Neural cell (in vitro differentiated cells): Measurements from ENCODE around the gene RAPGEF3. TPM values are rescaled to one million over a fixed set of nuclear protein-coding genes. Genes with fewer than 3 reads are reported as not detected.

ENCODE experiments used
- H2AFZ ChIP-seq: fragments of 200-600, 300-800 bp; sonication (generic), shearing (Covaris generic); 2 replicates; pipeline ENCODE4 v1.6.0; 2014; ENCODE audit warnings: low read depth, mild to moderate bottlenecking, antibody characterized with exemption, low read length, moderate library complexity
- H3F3A ChIP-seq: fragments of 200-600 bp; shearing (Covaris generic); 2 replicates; pipeline ENCODE4 v1.6.1; 2016; ENCODE audit warnings: mild to moderate bottlenecking, moderate library complexity, mixed read lengths, antibody characterized with exemption, low read length; ENCODE audit not compliant: insufficient read depth, poor library complexity, severe bottlenecking
- H3K27ac ChIP-seq: fragments of 200-600, 300-800 bp; sonication (generic), shearing (Covaris generic); 2 replicates; pipeline ENCODE4 v1.5.1; 2014; ENCODE audit warnings: mild to moderate bottlenecking, low read length, moderate library complexity
- H3K27me3 ChIP-seq: fragments of 300-800, 200-600 bp; sonication (generic), shearing (Covaris generic); 2 replicates; pipeline ENCODE4 v1.6.0; 2014; ENCODE audit warnings: mild to moderate bottlenecking, low read depth, low read length, moderate library complexity; ENCODE audit not compliant: insufficient read depth
- H3K36me3 ChIP-seq: fragments of 300-800, 200-600 bp; sonication (generic), shearing (Covaris generic); 2 replicates; pipeline ENCODE4 v1.5.1; 2014; ENCODE audit warnings: mild to moderate bottlenecking, antibody characterized with exemption, low read length, moderate library complexity; ENCODE audit not compliant: insufficient read depth
- H3K4me2 ChIP-seq: fragments of 300-800, 200-600 bp; sonication (generic), shearing (Covaris generic); 2 replicates; pipeline ENCODE4 v1.6.0; 2014; ENCODE audit warnings: mild to moderate bottlenecking, low read length
- H3K4me3 ChIP-seq: fragments of 300-800, 200-600 bp; sonication (generic), shearing (Covaris generic); 2 replicates; pipeline ENCODE4 v1.5.1; 2014; ENCODE audit warnings: mild to moderate bottlenecking, low read length, moderate library complexity
- H3K79me2 ChIP-seq: fragments of 200-600 bp; shearing (Covaris generic); replicated peaks from 2 replicates; pipeline ENCODE4 v1.6.0; 2014; ENCODE audit warnings: mild to moderate bottlenecking, low read length, moderate library complexity; ENCODE audit not compliant: insufficient read depth
- H3K9ac ChIP-seq: fragments of 300-800, 200-600 bp; sonication (generic), shearing (Covaris generic); 2 replicates; pipeline ENCODE4 v1.6.1; 2016; ENCODE audit warnings: mild to moderate bottlenecking, low read length, mixed read lengths
- H3K9me2 ChIP-seq: fragments of 200-600 bp; shearing (Covaris generic); 2 replicates; pipeline ENCODE4 v1.6.1; 2016; ENCODE audit warnings: mild to moderate bottlenecking, low read length, mixed read lengths; ENCODE audit not compliant: insufficient read depth
- H3K9me3 ChIP-seq: fragments of 200-600, 300-800 bp; sonication (generic), shearing (Covaris generic); 2 replicates; pipeline ENCODE4 v1.6.1; 2016; ENCODE audit warnings: mild to moderate bottlenecking, mixed run types, low read length, moderate library complexity, mixed read lengths
- H4K20me1 ChIP-seq: fragments of 200-600 bp; shearing (Covaris generic); 2 replicates; pipeline ENCODE4 v1.6.1; 2016; ENCODE audit warnings: mild to moderate bottlenecking, mixed run types; ENCODE audit not compliant: insufficient read depth
- EP300 ChIP-seq: fragments of 450-650 bp; conservative IDR thresholded peaks from 2 replicates; pipeline ENCODE4 v1.6.1; 2014; ENCODE audit warnings: antibody characterized with exemption, mild to moderate bottlenecking, moderate library complexity; ENCODE audit not compliant: poor library complexity, severe bottlenecking
- EZH2 ChIP-seq: fragments of 200-600, 300-800 bp; shearing (Covaris generic), sonication (generic); IDR thresholded peaks from 2 replicates; pipeline ENCODE4 v1.6.1; 2014; ENCODE audit warnings: antibody characterized with exemption, low read length, borderline replicate concordance, mild to moderate bottlenecking; ENCODE audit not compliant: insufficient read depth, poor library complexity, severe bottlenecking
- MXI1 ChIP-seq: fragments of 450-650 bp; conservative IDR thresholded peaks from 2 replicates; pipeline ENCODE4 v1.6.1; 2014; ENCODE audit warnings: antibody characterized with exemption, mild to moderate bottlenecking; ENCODE audit not compliant: poor library complexity, severe bottlenecking
- POLR2AphosphoS5 ChIP-seq: IDR thresholded peaks from 2 replicates; pipeline ENCODE4 v1.6.1; 2012
- RAD21 ChIP-seq: fragments of 450-650 bp; conservative IDR thresholded peaks from 2 replicates; pipeline ENCODE4 v1.6.1; 2014; ENCODE audit warnings: antibody characterized with exemption, mild to moderate bottlenecking, moderate library complexity
- SMC3 ChIP-seq: fragments of 450-650 bp; conservative IDR thresholded peaks from 2 replicates; pipeline ENCODE4 v1.6.1; 2014; ENCODE audit warnings: antibody characterized with exemption, mild to moderate bottlenecking, moderate library complexity; ENCODE audit not compliant: poor library complexity
- TAF1 ChIP-seq: IDR thresholded peaks from 2 replicates; pipeline ENCODE4 v1.6.1; 2012; ENCODE audit warnings: low read depth
- polyA plus RNA-seq: library from polyadenylated mRNA; depleted of rRNA; stranded (reverse); fragments of >200 nt; gene quantifications from 2 replicates; pipeline ENCODE4 v1.2.3, GENCODE V29; 2014
- TF ChIP-seq, protein P1 (sequence below): fragments of 450-650 bp; IDR thresholded peaks from 2 replicates; pipeline ENCODE4 v1.5.1; 2014; ENCODE audit warnings: antibody characterized with exemption, mild to moderate bottlenecking, moderate library complexity; ENCODE audit not compliant: poor library complexity, severe bottlenecking
- TF ChIP-seq, protein P2 (sequence below): IDR thresholded peaks from 2 replicates; pipeline ENCODE4 v1.6.1; 2012; ENCODE audit warnings: borderline replicate concordance

The RAPGEF3 gene
- polyA plus RNA-seq, 1 donor from 2014 or later = 1.5 TPM

DNA sequence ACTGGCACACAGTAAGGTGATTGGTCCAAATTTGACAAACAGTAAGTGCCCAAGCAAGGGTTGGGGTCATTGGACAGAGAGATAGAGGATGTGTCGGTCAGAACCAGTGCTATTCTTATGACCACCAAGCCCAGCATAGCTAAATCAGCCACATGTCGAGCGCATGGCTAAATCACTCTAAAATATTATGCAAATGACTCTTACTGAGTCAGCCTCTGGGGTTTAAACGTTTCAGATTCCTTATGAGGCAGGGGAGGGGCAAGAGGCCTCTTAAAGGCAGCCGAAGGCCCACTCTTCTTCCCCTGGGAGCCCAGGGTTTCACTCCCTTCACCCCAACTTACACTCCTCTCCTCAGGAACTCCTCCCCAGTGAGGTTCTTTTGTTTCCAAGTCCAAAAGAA lies 32.8 kb downstream of the RAPGEF3 start:
- Histone ChIP-seq H3K9ac (no peak overlapping the region), H3K4me3 (no peak overlapping the region), H3K9me3 (no peaks in the 10 kb centered on the region), H4K20me1 (no peaks in the 10 kb centered on the region), H3K79me2 (no peaks in the 10 kb centered on the region), H2AFZ (no peak overlapping the region), H3K4me2 (no peak overlapping the region), H3K9me2 (no peaks in the 10 kb centered on the region), H3F3A (no peaks in the 10 kb centered on the region), H3K27ac (no peak overlapping the region), H3K36me3 (no peaks in the 10 kb centered on the region), H3K27me3 (no peaks in the 10 kb centered on the region)
- no peak for TF ChIP-seq MXI1

DNA sequence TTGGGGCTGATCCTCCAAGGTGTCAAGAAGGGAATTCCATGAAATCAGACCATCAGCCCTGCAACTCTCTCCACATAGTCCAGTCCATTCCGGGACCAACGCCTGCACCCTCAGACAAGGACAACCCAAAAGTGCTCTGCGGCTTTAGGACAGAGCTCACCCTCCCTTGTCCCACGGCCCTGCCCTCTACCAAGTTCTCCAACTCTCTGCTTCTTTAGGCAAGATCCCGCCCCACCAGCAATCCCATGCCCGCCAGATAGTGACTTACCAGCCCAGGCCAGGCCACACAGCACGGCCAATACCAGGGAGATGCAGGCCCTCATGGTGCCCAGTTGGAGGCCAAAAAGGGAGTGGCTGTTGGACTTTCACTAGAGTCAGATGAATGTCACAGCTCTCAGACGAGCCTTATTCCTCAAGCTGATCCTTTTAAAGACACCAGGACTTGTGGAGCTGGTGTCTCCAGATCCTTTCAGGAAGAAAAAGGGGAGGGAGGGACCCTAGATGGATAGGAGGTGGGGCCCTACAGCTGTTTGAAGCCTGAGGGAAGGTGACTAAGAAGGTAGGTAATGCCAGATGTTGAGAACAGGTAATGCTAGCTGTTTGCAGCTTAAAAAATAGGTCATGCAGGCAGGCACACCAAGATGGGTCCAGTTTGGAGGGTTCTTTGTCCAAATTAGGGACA lies 33.4 kb downstream of the RAPGEF3 start, which contains the start of gene ENDOU:
Gene ENDOU (minus strand): TSS at position 400 of the 682 bp plus-strand sequence. CDS start 77 bp downstream, at position 323.
- H3K4me3 ChIP-seq = no peak within 1 kb of the TSS
- no peaks in the 10 kb centered on the region for H3K79me2 ChIP-seq
- H3K9ac ChIP-seq = no peak within 1 kb of the TSS
- no peaks in the 10 kb centered on the region for H4K20me1 ChIP-seq
- no peaks in the 10 kb centered on the region for H3K9me2 ChIP-seq
- H3K9me3 ChIP-seq = no peaks in the 10 kb centered on the region
- H3F3A ChIP-seq = no peaks in the 10 kb centered on the region
- no peak within 1 kb of the TSS for H3K4me2 ChIP-seq
- H3K36me3 ChIP-seq = no peaks in the 10 kb centered on the region
- H3K27me3 ChIP-seq = no peaks in the 10 kb centered on the region
- TF ChIP-seq, protein P1, sequence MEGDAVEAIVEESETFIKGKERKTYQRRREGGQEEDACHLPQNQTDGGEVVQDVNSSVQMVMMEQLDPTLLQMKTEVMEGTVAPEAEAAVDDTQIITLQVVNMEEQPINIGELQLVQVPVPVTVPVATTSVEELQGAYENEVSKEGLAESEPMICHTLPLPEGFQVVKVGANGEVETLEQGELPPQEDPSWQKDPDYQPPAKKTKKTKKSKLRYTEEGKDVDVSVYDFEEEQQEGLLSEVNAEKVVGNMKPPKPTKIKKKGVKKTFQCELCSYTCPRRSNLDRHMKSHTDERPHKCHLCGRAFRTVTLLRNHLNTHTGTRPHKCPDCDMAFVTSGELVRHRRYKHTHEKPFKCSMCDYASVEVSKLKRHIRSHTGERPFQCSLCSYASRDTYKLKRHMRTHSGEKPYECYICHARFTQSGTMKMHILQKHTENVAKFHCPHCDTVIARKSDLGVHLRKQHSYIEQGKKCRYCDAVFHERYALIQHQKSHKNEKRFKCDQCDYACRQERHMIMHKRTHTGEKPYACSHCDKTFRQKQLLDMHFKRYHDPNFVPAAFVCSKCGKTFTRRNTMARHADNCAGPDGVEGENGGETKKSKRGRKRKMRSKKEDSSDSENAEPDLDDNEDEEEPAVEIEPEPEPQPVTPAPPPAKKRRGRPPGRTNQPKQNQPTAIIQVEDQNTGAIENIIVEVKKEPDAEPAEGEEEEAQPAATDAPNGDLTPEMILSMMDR = no peak
- TF ChIP-seq, protein P2, sequence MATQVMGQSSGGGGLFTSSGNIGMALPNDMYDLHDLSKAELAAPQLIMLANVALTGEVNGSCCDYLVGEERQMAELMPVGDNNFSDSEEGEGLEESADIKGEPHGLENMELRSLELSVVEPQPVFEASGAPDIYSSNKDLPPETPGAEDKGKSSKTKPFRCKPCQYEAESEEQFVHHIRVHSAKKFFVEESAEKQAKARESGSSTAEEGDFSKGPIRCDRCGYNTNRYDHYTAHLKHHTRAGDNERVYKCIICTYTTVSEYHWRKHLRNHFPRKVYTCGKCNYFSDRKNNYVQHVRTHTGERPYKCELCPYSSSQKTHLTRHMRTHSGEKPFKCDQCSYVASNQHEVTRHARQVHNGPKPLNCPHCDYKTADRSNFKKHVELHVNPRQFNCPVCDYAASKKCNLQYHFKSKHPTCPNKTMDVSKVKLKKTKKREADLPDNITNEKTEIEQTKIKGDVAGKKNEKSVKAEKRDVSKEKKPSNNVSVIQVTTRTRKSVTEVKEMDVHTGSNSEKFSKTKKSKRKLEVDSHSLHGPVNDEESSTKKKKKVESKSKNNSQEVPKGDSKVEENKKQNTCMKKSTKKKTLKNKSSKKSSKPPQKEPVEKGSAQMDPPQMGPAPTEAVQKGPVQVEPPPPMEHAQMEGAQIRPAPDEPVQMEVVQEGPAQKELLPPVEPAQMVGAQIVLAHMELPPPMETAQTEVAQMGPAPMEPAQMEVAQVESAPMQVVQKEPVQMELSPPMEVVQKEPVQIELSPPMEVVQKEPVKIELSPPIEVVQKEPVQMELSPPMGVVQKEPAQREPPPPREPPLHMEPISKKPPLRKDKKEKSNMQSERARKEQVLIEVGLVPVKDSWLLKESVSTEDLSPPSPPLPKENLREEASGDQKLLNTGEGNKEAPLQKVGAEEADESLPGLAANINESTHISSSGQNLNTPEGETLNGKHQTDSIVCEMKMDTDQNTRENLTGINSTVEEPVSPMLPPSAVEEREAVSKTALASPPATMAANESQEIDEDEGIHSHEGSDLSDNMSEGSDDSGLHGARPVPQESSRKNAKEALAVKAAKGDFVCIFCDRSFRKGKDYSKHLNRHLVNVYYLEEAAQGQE = no peak
- TF ChIP-seq SMC3 (no peak), MXI1 (no peak), POLR2AphosphoS5 (no peak), RAD21 (no peak), TAF1 (no peak), EP300 (no peak), EZH2 (no peak)
- H3K27ac ChIP-seq = no peak within 1 kb of the TSS
- no peak within 1 kb of the TSS for H2AFZ ChIP-seq
